Esophagus (tissue), 2 donors: ENCODE results near the gene SLC6A5. TPM values are rescaled to one million over a fixed set of nuclear protein-coding genes. Genes with fewer than 3 reads are reported as not detected.

Experiments used
- H3K27ac ChIP-seq, 2 donors: one replicate each; pipeline ENCODE4 v1.5.1; 2013; ENCODE audit warnings: low read depth in 2 of 2, mild to moderate bottlenecking in 2 of 2, inconsistent platforms in 1 of 2, low read length in 1 of 2, moderate library complexity in 1 of 2
- H3K27me3 ChIP-seq, 2 donors: one replicate each; pipeline ENCODE4 v1.6.1; 2013; ENCODE audit warnings: low read length in 2 of 2, control low read depth in 1 of 2, mild to moderate bottlenecking in 1 of 2; ENCODE audit not compliant: insufficient read depth in 2 of 2, control insufficient read depth in 1 of 2
- H3K36me3 ChIP-seq, 2 donors: one replicate each; pipeline ENCODE4 v1.6.1; 2013; ENCODE audit warnings: low read length in 1 of 2; ENCODE audit not compliant: control insufficient read depth in 2 of 2, insufficient read depth in 2 of 2
- H3K4me1 ChIP-seq, 2 donors: one replicate each; pipeline ENCODE4 v1.6.1; 2013; ENCODE audit warnings: low read length in 1 of 2; ENCODE audit not compliant: control insufficient read depth in 2 of 2, insufficient read depth in 2 of 2
- H3K4me3 ChIP-seq, 2 donors: one replicate each; pipeline ENCODE4 v1.5.1; 2013; ENCODE audit warnings: low read length in 2 of 2, mild to moderate bottlenecking in 2 of 2, low read depth in 1 of 2, moderate library complexity in 1 of 2
- H3K9me3 ChIP-seq, 2 donors: one replicate each; pipeline ENCODE4 v1.6.1; 2013; ENCODE audit warnings: mild to moderate bottlenecking in 2 of 2, low read depth in 1 of 2, low read length in 1 of 2, moderate library complexity in 1 of 2; ENCODE audit not compliant: control insufficient read depth in 2 of 2, insufficient read depth in 1 of 2
- WGBS, 2 donors: extraction: QIAGEN DNeasy Blood & Tissue Kit; methylation state at CpG; one replicate each; pipeline ENCODE4 v1.1.7; 2013; 5-methylcytosine and 5-hydroxymethylcytosine counted together
- polyA plus RNA-seq, 2 donors: library from polyadenylated mRNA; stranded (reverse); fragments of 200-250 nt; gene quantifications; one replicate each; pipeline ENCODE4 v1.2.3, GENCODE V29; 2013
- donor health status: healthy with polysubstance abuse.
- donor health status: Bipolar disorder and iron deficiency.

Gene SLC6A5
- polyA plus RNA-seq, 2 donors, result not detected

GRCh38 chr11:20672575-20672974 is 73.2 kb downstream of the SLC6A5 start:
- H3K27ac ChIP-seq, result no peak overlapping the region
- peaks cover 6 to 25% of the 10 kb centered on the region in 2 donors for H3K27me3 ChIP-seq
- H3K36me3 ChIP-seq, result no peaks in the 10 kb centered on the region
- WGBS, 2 donors, result 41 to 44% methylated on average over 2 of the region's 2 CpGs
- H3K4me3 ChIP-seq, result no peak overlapping the region
- H3K9me3 ChIP-seq, result no peaks in the 10 kb centered on the region
- H3K4me1 ChIP-seq, result peaks cover 4 to 11% of the 10 kb centered on the region in 2 donors

- no peaks in the 10 kb centered on the region for H3K9me3 ChIP-seq
- H3K36me3 ChIP-seq, result no peaks in the 10 kb centered on the region
- H3K4me3 ChIP-seq, result no peak overlapping the region
- WGBS, 2 donors, result 89 to 96% methylated on average over 2 of the region's 2 CpGs
- H3K4me1 ChIP-seq, result no peaks in the 10 kb centered on the region
- H3K27ac ChIP-seq, result no peak overlapping the region
- H3K27me3 ChIP-seq, result no peaks in the 10 kb centered on the region
Measured at GRCh38 chr11:20676658-20677057, 77.2 kb downstream of the SLC6A5 start.

- WGBS, 2 donors, result 64 to 73% methylated on average over 3 of the region's 3 CpGs
Measured at GRCh38 chr11:20688761-20689160, 89.4 kb downstream of the SLC6A5 start.

GRCh38 chr11:20707876-20708275 is 108.5 kb downstream of the SLC6A5 start:
- Histone ChIP-seq H3K27me3 (no peaks in the 10 kb centered on the region), H3K27ac (no peak overlapping the region), H3K9me3 (no peaks in the 10 kb centered on the region), H3K4me1 (no peaks in the 10 kb centered on the region), H3K36me3 (no peaks in the 10 kb centered on the region), H3K4me3 (no peak overlapping the region)
- 56 to 59% methylated on average over 6 of the region's 6 CpGs for WGBS, 2 donors

More at GRCh38 chr11:20688761-20689160, 89.4 kb downstream of the SLC6A5 start:
- H3K4me3 ChIP-seq, result no peak overlapping the region
- H3K27ac ChIP-seq, result no peak overlapping the region
- H3K4me1 ChIP-seq, result no peaks in the 10 kb centered on the region
- H3K9me3 ChIP-seq, result no peaks in the 10 kb centered on the region
- no peaks in the 10 kb centered on the region for H3K36me3 ChIP-seq
- H3K27me3 ChIP-seq, result no peaks in the 10 kb centered on the region

Other genes starting within 250 kb of the SLC6A5 start
- gene HTATIP2, start 235.9 kb upstream of the SLC6A5 start, polyA plus RNA-seq, result 10 to 100 TPM; 23.3 to 41.6 TPM
- gene PRMT3, start 211.9 kb upstream of the SLC6A5 start, polyA plus RNA-seq, result 1 to 10 TPM; 9.2 to 9.9 TPM
- gene NELL1, start 70.0 kb downstream of the SLC6A5 start, polyA plus RNA-seq, result under 1 TPM; 0.04 to 0.08 TPM